ENCODE measurements around the gene KCNMB1.

- TF ChIP-seq CTCF (IDR thresholded peaks at IDR 0.05; ENCODE audit: low read depth, low read length) (no peak), MYC (IDR thresholded peaks at IDR 0.05; ENCODE audit: low read depth, low read length) (no peak)
These were observed at the start of gene KCNMB1 for GRCh38 chr5:170388818-170389549.

All from NB4 (cell line).